Medulla oblongata (tissue), 1 donor: Measurements from ENCODE around the gene HOXA3.

Experiments used
- DNase-seq: peaks from one replicate; pipeline ENCODE4 v3.0.0-alpha.2; 2015; ENCODE audit errors: extremely low spot score

Gene HOXA3

DNA sequence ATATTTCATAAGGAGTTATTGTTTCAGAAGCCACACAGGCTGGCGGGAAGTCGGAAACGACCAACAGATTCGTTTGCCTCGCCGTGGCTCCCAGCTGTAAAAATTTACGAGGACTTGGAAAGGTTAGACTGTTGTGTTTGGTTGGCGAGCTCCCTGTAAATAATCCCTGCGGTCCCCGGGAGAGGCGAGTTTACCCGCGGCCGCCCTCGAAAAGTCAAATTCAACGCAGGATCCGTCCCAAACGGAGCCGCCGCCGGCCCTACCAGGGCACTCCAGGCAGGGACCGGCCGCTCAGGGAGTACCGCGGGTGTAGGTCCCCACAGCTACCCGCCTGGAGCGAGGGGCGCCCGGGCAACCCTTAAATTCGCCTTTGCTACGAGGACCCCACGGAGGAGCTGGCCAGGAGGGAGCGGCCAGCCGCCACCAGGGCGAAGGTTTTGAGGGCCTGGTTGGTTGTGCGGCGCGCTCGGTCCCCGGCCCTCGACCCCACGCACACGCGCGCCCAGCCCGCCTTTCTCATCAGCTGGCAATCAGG, 13.7 kb upstream of the HOXA3 start:
- DNase-seq, result no peak

- DNase-seq, result no peak
Observed at GRCh38 chr7:27165089-27165995, 13.0 kb upstream of the HOXA3 start, which contains the start of gene HOXA9. TSS of gene HOXA9 (minus strand) at chr7:27165537. CDS start at chr7:27165457, 80 bp downstream.

DNA sequence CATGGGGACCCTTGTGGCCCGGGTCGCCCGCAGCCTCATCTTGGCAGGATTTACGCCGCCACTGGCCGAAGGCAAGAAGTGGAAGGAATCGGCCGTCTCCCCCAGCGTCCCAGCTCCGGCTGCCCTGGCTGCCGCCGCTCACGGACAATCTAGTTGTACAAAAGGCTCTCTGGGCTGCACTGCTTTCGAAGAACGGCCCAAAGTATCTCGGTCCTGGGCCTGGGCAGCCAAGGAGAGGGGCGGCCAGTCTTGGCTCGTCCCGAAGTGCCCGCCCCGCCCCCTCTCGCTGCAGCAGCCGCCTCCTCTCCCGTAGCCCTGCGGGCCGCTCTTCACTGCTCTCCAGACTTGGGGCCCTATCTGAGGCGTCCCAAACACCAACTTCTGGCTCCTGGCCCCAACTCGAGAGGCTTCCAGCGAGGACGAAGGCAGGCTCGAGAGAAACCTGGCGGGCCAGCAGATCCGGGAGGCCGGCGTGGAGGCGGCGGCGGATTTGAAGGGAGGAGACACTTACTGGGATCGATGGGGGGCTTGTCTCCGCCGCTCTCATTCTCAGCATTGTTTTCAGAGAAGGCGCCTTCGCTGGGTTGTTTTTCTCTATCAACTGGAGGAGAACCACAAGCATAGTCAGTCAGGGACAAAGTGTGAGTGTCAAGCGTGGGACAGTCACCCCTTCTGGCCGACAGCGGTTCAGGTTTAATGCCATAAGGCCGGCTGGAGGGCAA, 12.1 kb upstream of the HOXA3 start:
- DNase-seq, result no peak

GRCh38 chr7:27164045-27164366, 11.6 kb upstream of the HOXA3 start:
- no peak for DNase-seq

- no peak for DNase-seq
Observed at GRCh38 chr7:27163288-27164044, 11.1 kb upstream of the HOXA3 start.

- DNase-seq, result no peak
Observed at GRCh38 chr7:27162561-27163287, 10.3 kb upstream of the HOXA3 start.

DNA sequence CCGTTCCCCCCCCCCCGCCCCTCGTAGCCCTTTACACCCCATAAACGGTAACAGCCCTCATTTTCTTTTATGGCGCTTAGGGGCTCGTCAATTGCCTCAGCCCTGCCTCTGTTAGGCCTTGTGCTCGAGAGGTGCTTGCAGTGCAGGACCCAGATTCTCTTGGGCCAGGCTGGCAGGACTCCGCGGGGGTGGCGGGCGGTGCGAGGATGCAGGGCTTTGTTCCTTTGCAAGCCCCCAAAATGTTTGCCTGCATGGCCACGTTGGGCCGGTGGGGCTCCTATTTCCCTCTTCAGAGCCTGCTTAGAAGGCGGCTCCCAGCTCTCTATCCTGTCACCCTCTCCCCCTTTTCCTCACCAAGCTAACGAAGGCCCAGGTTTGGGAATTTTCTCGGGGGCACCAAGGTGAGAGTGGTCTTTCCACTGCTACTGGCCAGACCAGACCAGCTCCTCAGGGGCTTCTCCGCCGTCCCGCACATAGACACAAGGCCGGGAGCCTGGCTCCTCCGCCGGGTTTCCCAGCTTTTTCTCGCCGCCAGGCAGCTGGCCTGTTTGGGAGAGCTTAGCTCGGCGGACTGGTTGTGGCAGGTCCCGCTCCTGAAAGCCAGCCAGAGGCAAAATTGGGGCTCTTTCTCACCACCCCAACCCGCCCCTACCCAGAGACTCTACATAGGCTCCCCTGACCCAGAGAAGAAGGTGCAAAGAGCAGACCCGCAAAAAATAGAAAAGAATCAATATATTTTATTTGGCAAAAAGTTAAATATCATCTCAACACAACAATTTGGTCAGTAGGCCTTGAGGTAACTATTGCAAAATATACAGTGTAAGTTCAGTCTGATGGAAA, 9.6 kb upstream of the HOXA3 start:
- no peak for DNase-seq

DNA sequence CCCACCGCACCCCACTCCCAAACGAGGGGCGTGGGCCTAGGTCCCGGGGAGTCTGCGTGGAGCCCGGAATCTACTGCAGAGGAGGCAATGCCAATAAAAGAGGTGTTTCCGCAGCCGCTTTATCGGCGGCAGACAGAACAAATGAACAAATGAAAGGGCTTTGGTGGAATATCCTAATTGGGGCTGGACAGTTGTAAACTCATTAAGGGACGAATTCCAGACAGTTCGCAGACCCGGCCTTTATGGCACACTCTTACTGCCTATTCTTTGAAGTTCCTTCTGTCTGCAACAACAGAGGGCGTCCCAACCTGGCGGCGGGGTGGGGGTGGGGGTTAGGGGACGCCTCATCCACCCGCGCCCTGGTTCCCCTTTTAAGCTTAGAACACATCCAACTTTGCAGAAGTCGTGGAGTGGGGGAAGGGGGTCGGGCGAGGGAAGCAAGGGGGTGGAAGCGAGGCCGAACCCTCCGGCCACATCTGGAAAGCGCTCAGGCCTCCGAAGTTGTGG, 8.9 kb upstream of the HOXA3 start:
- DNase-seq, result peak; percentile 53

DNA sequence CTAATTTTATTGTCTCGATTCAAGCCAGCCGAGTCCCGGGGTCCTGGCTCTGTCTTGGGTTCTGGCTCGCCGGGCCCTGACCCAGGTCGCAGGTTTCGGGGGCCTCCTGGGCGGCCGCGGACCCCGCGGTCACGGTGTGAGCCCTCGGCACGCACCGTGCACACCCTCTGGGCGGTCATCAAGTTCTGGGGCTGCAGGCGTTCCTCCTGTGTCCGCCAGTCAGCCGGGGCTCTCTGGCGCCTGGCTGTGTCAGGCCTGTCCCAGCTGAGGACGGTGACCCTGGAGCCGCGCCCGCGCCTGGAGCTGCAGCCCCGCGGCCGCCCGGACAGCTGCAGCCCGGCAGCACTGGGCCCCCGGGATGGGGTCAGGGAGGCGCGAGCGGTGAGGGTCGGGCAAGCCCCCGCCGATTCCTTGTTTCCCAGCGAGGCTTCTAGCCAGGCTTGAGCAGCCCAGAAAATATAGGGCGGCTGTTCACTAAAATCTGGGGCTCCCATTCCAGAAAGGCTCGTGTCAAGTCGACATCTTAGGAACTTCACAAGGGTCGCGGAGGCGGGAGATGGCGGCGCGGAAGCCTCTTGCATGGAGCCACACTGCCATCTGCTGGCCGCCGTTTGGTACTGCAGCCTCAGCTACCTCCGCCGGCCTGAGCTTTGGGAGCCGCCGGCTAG, 8.3 kb upstream of the HOXA3 start:
- peak; percentile 88 for DNase-seq

- no peak for DNase-seq
Observed at GRCh38 chr7:27160145-27160545, 7.8 kb upstream of the HOXA3 start.

DNA sequence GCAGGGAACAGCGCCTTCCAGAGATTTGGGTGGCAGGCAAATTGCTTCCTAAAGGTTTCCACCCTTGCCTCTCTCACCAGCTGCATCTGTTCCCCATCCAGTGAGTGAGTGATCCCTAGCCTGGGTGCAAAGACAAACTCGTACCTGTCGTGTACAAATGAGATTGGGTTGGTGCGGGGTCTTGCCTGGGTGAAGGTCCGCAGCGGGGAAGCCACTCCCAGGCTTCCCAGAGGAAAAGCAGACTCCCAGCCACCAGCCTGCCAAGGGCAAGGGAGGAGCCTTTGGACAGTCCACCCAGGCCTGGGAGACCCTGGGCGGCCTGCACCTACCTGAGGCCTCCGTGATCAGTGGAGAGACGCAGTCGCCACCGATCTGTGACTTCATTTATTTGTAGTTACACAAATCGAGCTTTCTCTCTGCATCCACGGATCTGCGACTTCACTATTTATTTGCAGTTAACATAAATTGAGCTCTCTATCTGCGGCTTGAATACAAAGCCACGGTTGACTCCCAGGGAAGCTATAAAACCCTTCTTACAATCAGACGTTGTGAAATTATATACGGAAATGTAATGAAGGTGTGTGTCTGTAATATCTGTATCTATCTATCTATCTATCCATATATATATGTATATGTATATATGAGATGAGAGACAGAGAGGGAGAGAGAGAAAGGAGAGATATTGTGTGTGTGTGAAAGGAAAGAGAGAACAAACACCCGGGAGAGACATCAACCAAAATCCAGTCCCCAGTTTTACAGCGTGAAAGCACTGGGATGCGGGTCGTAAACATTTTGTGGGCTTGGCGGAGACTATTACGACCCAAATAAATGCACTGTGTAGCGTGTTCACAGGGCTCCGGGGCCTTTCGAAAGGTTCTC, 7.1 kb upstream of the HOXA3 start:
- DNase-seq, result no peak

DNA sequence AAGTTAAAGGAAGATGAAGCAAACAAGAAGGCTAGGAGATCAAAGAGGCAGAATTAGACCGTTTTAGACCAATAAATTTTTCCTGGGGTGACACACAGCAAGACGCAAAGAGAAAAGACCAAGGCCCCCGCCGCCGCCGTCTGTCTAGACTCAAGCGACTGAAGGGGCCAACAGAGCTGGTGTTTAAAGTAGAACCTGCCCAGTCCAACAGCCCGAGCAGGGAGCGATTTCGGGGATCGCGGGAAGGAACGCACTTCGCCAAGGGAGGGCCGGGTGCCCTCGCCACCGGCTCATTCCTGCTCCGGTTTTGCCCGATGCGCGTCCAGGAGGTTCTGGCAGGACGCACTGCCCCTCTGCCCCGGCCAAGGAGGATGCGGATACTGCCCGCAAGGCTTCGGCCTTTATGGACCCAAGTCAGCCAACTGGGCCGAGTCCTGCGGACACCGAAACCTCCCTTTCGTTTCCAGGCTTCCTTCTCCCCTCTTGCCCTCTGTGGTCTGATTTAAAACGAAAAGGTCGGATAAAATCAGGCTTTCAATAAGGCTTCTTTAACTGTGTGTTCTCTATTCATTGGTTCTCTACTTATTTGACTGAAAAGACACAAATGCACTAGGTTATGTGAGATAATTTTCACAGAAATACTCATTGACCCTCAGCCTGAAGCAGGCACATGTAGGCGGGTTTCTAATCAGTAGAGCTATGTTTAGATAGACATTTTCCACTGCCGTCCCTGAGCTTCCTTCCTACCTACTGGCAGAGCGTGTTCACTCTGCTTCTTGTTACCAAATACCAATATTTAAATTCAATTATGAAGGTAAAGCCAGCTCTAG, 6.3 kb upstream of the HOXA3 start:
- no peak for DNase-seq

- DNase-seq, result no peak
Observed at GRCh38 chr7:27157702-27158431, 5.5 kb upstream of the HOXA3 start.

DNA sequence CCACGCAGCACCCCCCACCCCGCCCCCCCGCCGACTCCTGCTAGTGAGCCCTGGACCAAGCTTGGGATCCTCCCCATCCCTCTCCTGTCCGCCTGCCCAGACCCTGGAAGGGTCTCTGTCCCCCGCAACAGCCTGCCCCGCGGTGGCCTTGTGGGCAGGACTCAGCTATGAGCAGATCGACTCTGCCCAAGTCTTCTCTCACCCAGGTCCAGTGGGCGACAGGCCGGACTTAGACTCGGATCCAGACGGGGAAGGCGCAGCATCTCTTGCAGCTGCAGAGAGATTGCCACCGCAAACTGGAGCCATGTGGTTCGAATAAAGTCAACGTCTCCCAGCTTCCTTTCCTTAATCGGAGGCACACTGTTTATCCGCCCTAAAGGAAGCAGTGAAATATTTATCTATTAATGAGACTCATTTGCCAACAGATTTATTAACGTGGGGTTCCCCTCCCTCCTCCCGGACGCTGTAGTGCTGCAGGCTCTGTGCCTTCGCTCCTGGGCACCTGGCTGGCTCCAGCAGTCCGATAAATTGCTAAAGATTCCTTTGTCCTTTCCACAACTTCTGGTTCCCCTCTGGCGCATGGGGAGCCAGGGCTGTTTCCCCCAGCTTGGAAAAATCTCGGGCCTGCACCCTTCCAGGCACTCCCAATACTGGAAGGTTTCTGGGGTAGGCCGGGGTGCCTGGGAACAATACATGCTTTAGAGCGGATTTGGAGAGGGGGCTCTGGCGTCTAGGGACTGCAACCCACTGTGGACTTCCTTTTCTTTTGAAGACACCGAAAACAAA, 4.7 kb upstream of the HOXA3 start:
- no peak for DNase-seq

DNA sequence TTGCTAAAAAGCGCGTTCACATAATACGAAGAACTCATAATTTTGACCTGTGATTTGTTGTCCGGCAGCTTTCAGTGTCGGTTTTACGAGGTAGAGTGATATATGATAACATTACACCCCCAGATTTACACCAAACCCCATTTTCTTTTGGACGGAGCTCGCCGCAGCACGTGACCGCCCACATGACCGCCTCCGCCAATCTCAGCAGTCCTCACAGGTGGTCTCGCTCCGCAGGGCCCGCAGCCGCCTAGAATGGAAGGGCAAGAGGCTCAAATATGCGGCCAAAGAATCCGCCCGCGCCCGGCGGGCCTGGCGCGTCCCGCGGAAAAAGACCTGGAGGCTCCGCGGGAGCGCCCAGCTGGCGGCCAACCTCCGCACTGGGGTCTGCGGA, 4.1 kb upstream of the HOXA3 start, which contains the start of gene HOXA7:
Gene HOXA7 (minus strand): TSS at position 168 of the 391 bp plus-strand sequence. CDS start 130 bp downstream, at position 38.
- DNase-seq, result peak; percentile 82
